ENCODE measurements around the gene TTYH3.

DNA sequence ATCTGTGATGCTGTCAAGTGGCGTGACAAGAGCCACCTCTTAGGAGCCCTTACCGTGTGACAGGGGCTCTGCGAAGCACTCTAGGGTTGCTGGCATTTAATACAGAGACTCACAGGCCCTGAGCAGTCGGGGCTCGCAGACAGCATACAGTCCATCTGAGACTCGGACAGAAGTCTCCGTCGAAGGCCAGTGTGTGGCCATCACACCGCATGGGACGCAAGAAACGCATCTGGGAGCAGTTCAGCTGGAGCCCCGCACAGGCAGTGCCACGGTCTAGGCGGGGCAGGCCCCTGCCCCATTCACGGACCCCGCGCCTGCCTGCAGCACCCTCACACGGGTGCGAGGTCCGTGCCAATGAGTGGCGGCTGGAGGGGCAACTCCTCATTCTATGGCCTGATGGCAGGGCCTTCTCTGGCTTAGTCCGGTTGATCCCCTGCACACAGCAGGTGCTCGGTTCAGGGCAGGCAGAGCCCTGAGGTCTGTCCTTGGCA lies 39.4 kb upstream of the TTYH3 start:
- TF ChIP-seq, protein P1, sequence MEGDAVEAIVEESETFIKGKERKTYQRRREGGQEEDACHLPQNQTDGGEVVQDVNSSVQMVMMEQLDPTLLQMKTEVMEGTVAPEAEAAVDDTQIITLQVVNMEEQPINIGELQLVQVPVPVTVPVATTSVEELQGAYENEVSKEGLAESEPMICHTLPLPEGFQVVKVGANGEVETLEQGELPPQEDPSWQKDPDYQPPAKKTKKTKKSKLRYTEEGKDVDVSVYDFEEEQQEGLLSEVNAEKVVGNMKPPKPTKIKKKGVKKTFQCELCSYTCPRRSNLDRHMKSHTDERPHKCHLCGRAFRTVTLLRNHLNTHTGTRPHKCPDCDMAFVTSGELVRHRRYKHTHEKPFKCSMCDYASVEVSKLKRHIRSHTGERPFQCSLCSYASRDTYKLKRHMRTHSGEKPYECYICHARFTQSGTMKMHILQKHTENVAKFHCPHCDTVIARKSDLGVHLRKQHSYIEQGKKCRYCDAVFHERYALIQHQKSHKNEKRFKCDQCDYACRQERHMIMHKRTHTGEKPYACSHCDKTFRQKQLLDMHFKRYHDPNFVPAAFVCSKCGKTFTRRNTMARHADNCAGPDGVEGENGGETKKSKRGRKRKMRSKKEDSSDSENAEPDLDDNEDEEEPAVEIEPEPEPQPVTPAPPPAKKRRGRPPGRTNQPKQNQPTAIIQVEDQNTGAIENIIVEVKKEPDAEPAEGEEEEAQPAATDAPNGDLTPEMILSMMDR (IDR thresholded peaks at IDR 0.05), result no peak
- TF ChIP-seq POLR2AphosphoS5 (IDR thresholded peaks at IDR 0.05; ENCODE audit: low read depth, low read length), result no peak
- TF ChIP-seq, protein P2, sequence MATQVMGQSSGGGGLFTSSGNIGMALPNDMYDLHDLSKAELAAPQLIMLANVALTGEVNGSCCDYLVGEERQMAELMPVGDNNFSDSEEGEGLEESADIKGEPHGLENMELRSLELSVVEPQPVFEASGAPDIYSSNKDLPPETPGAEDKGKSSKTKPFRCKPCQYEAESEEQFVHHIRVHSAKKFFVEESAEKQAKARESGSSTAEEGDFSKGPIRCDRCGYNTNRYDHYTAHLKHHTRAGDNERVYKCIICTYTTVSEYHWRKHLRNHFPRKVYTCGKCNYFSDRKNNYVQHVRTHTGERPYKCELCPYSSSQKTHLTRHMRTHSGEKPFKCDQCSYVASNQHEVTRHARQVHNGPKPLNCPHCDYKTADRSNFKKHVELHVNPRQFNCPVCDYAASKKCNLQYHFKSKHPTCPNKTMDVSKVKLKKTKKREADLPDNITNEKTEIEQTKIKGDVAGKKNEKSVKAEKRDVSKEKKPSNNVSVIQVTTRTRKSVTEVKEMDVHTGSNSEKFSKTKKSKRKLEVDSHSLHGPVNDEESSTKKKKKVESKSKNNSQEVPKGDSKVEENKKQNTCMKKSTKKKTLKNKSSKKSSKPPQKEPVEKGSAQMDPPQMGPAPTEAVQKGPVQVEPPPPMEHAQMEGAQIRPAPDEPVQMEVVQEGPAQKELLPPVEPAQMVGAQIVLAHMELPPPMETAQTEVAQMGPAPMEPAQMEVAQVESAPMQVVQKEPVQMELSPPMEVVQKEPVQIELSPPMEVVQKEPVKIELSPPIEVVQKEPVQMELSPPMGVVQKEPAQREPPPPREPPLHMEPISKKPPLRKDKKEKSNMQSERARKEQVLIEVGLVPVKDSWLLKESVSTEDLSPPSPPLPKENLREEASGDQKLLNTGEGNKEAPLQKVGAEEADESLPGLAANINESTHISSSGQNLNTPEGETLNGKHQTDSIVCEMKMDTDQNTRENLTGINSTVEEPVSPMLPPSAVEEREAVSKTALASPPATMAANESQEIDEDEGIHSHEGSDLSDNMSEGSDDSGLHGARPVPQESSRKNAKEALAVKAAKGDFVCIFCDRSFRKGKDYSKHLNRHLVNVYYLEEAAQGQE (IDR thresholded peaks at IDR 0.05; ENCODE audit: insufficient read depth in 1 of 2, low read depth in 2 of 2, low read length in 1 of 2), result no peak
- no peak for TF ChIP-seq SIN3A (IDR thresholded peaks at IDR 0.05; ENCODE audit: borderline replicate concordance, insufficient read depth, low read depth, low read length)

All from Panc1 (cell line).